SK-N-SH treated with all-trans-retinoic acid at 6 μM for 48 hours (cell line): Measurements from ENCODE around the gene USP33.

Experiments
- ATAC-seq: fragments of 200-7000 bp; cut with Tn5 transposase; 3 replicates; pipeline ENCODE4 v1.9.1; 2020; ENCODE audit warnings: mild to moderate bottlenecking, moderate library complexity
- BACH2 ChIP-seq: fragments of 250-450 bp; sonication (Bioruptor Pico); IDR thresholded peaks from 2 replicates; pipeline ENCODE4 v1.9.0; 2021; ENCODE audit warnings: mild to moderate bottlenecking, borderline replicate concordance
- CREB5 ChIP-seq: fragments of 250-450 bp; sonication (Bioruptor Pico); IDR thresholded peaks from 2 replicates; pipeline ENCODE4 v1.5.1; 2020; ENCODE audit warnings: low read depth, mild to moderate bottlenecking, moderate library complexity
- CSRNP3 ChIP-seq: fragments of 250-450 bp; sonication (Bioruptor Pico); IDR thresholded peaks from 2 replicates; pipeline ENCODE4 v1.5.1; 2021; ENCODE audit warnings: mild to moderate bottlenecking, moderate library complexity
- ESRRG ChIP-seq: fragments of 250-450 bp; sonication (Bioruptor Pico); IDR thresholded peaks from 2 replicates; pipeline ENCODE4 v1.6.1; 2021; ENCODE audit warnings: mild to moderate bottlenecking
- GLIS3 ChIP-seq: fragments of 250-450 bp; sonication (Bioruptor Pico); IDR thresholded peaks from 2 replicates; pipeline ENCODE4 v1.5.0; 2020; ENCODE audit warnings: mild to moderate bottlenecking, moderate library complexity
- ISL1 ChIP-seq: fragments of 250-450 bp; sonication (Bioruptor Pico); IDR thresholded peaks from 2 replicates; pipeline ENCODE4 v2.1.2; 2022; ENCODE audit warnings: mild to moderate bottlenecking, moderate library complexity
- POU6F1 ChIP-seq: fragments of 250-450 bp; sonication (Bioruptor Pico); IDR thresholded peaks from 2 replicates; pipeline ENCODE4 v1.8.0; 2021; ENCODE audit warnings: low read depth, mild to moderate bottlenecking, moderate library complexity, borderline replicate concordance
- PPARA ChIP-seq: fragments of 250-450 bp; sonication (Bioruptor Pico); IDR thresholded peaks from 2 replicates; pipeline ENCODE4 v1.5.0; 2020; ENCODE audit warnings: mild to moderate bottlenecking, borderline replicate concordance
- SNAI2 ChIP-seq: fragments of 250-450 bp; sonication (Bioruptor Pico); IDR thresholded peaks from 2 replicates; pipeline ENCODE4 v1.5.0; 2020; ENCODE audit warnings: mild to moderate bottlenecking, moderate library complexity
- TCF4 ChIP-seq: fragments of 250-450 bp; sonication (Bioruptor Pico); IDR thresholded peaks from 2 replicates; pipeline ENCODE4 v1.8.0; 2021; ENCODE audit warnings: mild to moderate bottlenecking, moderate library complexity, borderline replicate concordance
- TOX ChIP-seq: fragments of 250-450 bp; sonication (Bioruptor Pico); IDR thresholded peaks from 2 replicates; pipeline ENCODE4 v1.8.0; 2021; ENCODE audit warnings: mild to moderate bottlenecking, moderate library complexity, borderline replicate concordance
- TSHZ2 ChIP-seq: fragments of 250-450 bp; sonication (Bioruptor Pico); IDR thresholded peaks from 2 replicates; pipeline ENCODE4 v1.5.0; 2020; ENCODE audit warnings: mild to moderate bottlenecking, moderate library complexity
- ZC3H10 ChIP-seq: fragments of 250-450 bp; sonication (Bioruptor Pico); IDR thresholded peaks from 2 replicates; pipeline ENCODE4 v1.5.1; 2021; ENCODE audit warnings: mild to moderate bottlenecking, moderate library complexity
- ZFP3 ChIP-seq: fragments of 250-450 bp; sonication (Bioruptor Pico); IDR thresholded peaks from 2 replicates; pipeline ENCODE4 v1.5.0; 2020; ENCODE audit warnings: mild to moderate bottlenecking, moderate library complexity
- ZNF70 ChIP-seq: fragments of 450-650 bp; formaldehyde crosslinking; IDR thresholded peaks from 2 replicates; pipeline ENCODE4 v1.5.0; 2020; ENCODE audit warnings: mild to moderate bottlenecking, moderate library complexity
- ZNF8 ChIP-seq: fragments of 450-650 bp; formaldehyde crosslinking; IDR thresholded peaks from 2 replicates; pipeline ENCODE4 v1.5.0; 2020; ENCODE audit warnings: mild to moderate bottlenecking, moderate library complexity

Gene USP33

GRCh38 chr1:77673030-77673429 is 86.6 kb downstream of the USP33 start:
- no peak for ATAC-seq
- no peak for TF ChIP-seq ESRRG (CRISPR knock-in tag)
- TF ChIP-seq CSRNP3 (CRISPR knock-in tag), result no peak
- TF ChIP-seq SNAI2 (CRISPR knock-in tag), result no peak
- TF ChIP-seq ZNF70, result no peak
- TF ChIP-seq ZC3H10 (CRISPR knock-in tag), result no peak
- TF ChIP-seq TCF4, result no peak
- no peak for TF ChIP-seq TSHZ2 (CRISPR knock-in tag)
- TF ChIP-seq BACH2 (CRISPR knock-in tag), result no peak
- no peak for TF ChIP-seq PPARA (CRISPR knock-in tag)
- no peak for TF ChIP-seq CREB5 (CRISPR knock-in tag)
- no peak for TF ChIP-seq TOX (CRISPR knock-in tag)
- TF ChIP-seq POU6F1, result no peak

- no peak; the same call in 1 of the 3 replicates for ATAC-seq
- no peak for TF ChIP-seq ZNF70
Observed at GRCh38 chr1:77672374-77672773, 87.3 kb downstream of the USP33 start.

- no peak for TF ChIP-seq TSHZ2 (CRISPR knock-in tag)
- TF ChIP-seq ESRRG (CRISPR knock-in tag), result 0 out of 2 replicates have a peak, but pooled peaks have one; percentile 6
- TF ChIP-seq ISL1, result 0 out of 2 replicates have a peak, but pooled peaks have one; percentile 57
- TF ChIP-seq ZFP3, result no peak
- peak; percentile 70 for ATAC-seq
Observed at GRCh38 chr1:77671836-77672235, 87.8 kb downstream of the USP33 start.

- TF ChIP-seq ZC3H10 (CRISPR knock-in tag), result no peak
- no peak for TF ChIP-seq ESRRG (CRISPR knock-in tag)
- TF ChIP-seq GLIS3 (CRISPR knock-in tag), result no peak
- no peak for TF ChIP-seq ZNF8 (CRISPR knock-in tag)
- no peak for TF ChIP-seq TOX (CRISPR knock-in tag)
- TF ChIP-seq BACH2 (CRISPR knock-in tag), result no peak
- no peak for TF ChIP-seq SNAI2 (CRISPR knock-in tag)
- ATAC-seq, result no peak
Observed at GRCh38 chr1:77670330-77670729, 89.3 kb downstream of the USP33 start.
